ENCODE results near the gene ACVR1. TPM values are rescaled to one million over a fixed set of nuclear protein-coding genes. Genes with fewer than 3 reads are reported as not detected.

ACVR1 gene
- total and polyA plus RNA-seq, 4 donors: 7.5 to 38.3 (median 23.4) TPM

GRCh38 chr2:157871415-157871814 is 4.7 kb downstream of the ACVR1 start:
- DNase-seq: peak in 1 of 3 donors; percentile 8
- Histone ChIP-seq H3K36me3 (ENCODE audit: control insufficient read depth in 4 of 4, insufficient read depth in 4 of 4, low read length in 4 of 4) (peaks cover 0 to 1% (median 0%) of the 10 kb centered on the region in 4 donors), H3K4me1 (ENCODE audit: control insufficient read depth in 5 of 5, insufficient read depth in 5 of 5, low read length in 5 of 5) (peaks cover 5 to 28% (median 15%) of the 10 kb centered on the region in 5 donors), H3K9ac (ENCODE audit: insufficient read depth in 1 of 2, low read length in 2 of 2) (no peak overlapping the region), H3K9me3 (ENCODE audit: control insufficient read depth in 4 of 4, insufficient read depth in 3 of 4, low read length in 3 of 4) (no peaks in the 10 kb centered on the region), H3K27me3 (ENCODE audit: control insufficient read depth in 3 of 3, insufficient read depth in 3 of 3, low read length in 2 of 3) (no peaks in the 10 kb centered on the region), H3K4me3 (no peak overlapping the region), H3K27ac (ENCODE audit: low read depth in 1 of 2, low read length in 1 of 2) (no peak overlapping the region)
- ATAC-seq (ENCODE audit: insufficient read depth, low FRiP score): no peak
- no peak for TF ChIP-seq CTCF (IDR thresholded peaks at IDR 0.05; ENCODE audit: control extremely low read depth, extremely low read depth)
- WGBS, 2 donors: 66 to 70% methylated on average over 3 of the region's 3 CpGs

GRCh38 chr2:157868993-157869392 is 7.1 kb downstream of the ACVR1 start:
- no peak for DNase-seq
- no peak overlapping the region for H3K4me3 ChIP-seq
- no peaks in the 10 kb centered on the region for H3K9me3 ChIP-seq (ENCODE audit: control insufficient read depth in 4 of 4, insufficient read depth in 3 of 4, low read length in 3 of 4)
- WGBS, 2 donors: 61 to 76% methylated on average over 2 of the region's 2 CpGs
- ATAC-seq (ENCODE audit: insufficient read depth, low FRiP score): no peak
- no peaks in the 10 kb centered on the region for H3K27me3 ChIP-seq (ENCODE audit: control insufficient read depth in 3 of 3, insufficient read depth in 3 of 3, low read length in 2 of 3)
- no peak overlapping the region for H3K9ac ChIP-seq (ENCODE audit: insufficient read depth in 1 of 2, low read length in 2 of 2)
- peaks cover 0 to 25% (median 7%) of the 10 kb centered on the region in 5 donors for H3K4me1 ChIP-seq (ENCODE audit: control insufficient read depth in 5 of 5, insufficient read depth in 5 of 5, low read length in 5 of 5)
- H3K27ac ChIP-seq (ENCODE audit: low read depth in 1 of 2, low read length in 1 of 2): no peak overlapping the region
- no peak for TF ChIP-seq CTCF (IDR thresholded peaks at IDR 0.05; ENCODE audit: control extremely low read depth, extremely low read depth)
- H3K36me3 ChIP-seq (ENCODE audit: control insufficient read depth in 4 of 4, insufficient read depth in 4 of 4, low read length in 4 of 4): peaks cover 0 to 1% (median 0%) of the 10 kb centered on the region in 4 donors

GRCh38 chr2:157867703-157868102 is 8.4 kb downstream of the ACVR1 start:
- DNase-seq (no peak), ATAC-seq (ENCODE audit: insufficient read depth, low FRiP score) (no peak)
- H3K4me1 ChIP-seq (ENCODE audit: control insufficient read depth in 5 of 5, insufficient read depth in 5 of 5, low read length in 5 of 5): peaks cover 0 to 18% (median 2%) of the 10 kb centered on the region in 5 donors
- H3K9me3 ChIP-seq (ENCODE audit: control insufficient read depth in 4 of 4, insufficient read depth in 3 of 4, low read length in 3 of 4): no peaks in the 10 kb centered on the region
- no peak overlapping the region for H3K27ac ChIP-seq (ENCODE audit: low read depth in 1 of 2, low read length in 1 of 2)
- H3K4me3 ChIP-seq: no peak overlapping the region
- H3K36me3 ChIP-seq (ENCODE audit: control insufficient read depth in 4 of 4, insufficient read depth in 4 of 4, low read length in 4 of 4): peaks cover 0 to 1% (median 0%) of the 10 kb centered on the region in 4 donors
- no peak for TF ChIP-seq CTCF (IDR thresholded peaks at IDR 0.05; ENCODE audit: control extremely low read depth, extremely low read depth)
- no peak overlapping the region for H3K9ac ChIP-seq (ENCODE audit: insufficient read depth in 1 of 2, low read length in 2 of 2)
- H3K27me3 ChIP-seq (ENCODE audit: control insufficient read depth in 3 of 3, insufficient read depth in 3 of 3, low read length in 2 of 3): no peaks in the 10 kb centered on the region

Data from lung (tissue), 12 donors.